BLaER1 (cell line): ENCODE data around the gene XPNPEP3.

Source experiments
- H3K27ac ChIP-seq: shearing (Covaris generic); formaldehyde crosslinking; 2 replicates; pipeline ENCODE4 v1.8.1; 2022
- H3K27me3 ChIP-seq: shearing (Covaris generic); formaldehyde crosslinking; 2 replicates; pipeline ENCODE4 v1.8.1; 2022
- H3K36me3 ChIP-seq: shearing (Covaris generic); formaldehyde crosslinking; 2 replicates; pipeline ENCODE4 v1.8.1; 2022
- H3K4me1 ChIP-seq: shearing (Covaris generic); formaldehyde crosslinking; 2 replicates; pipeline ENCODE4 v1.8.1; 2022
- H3K4me2 ChIP-seq: shearing (Covaris generic); formaldehyde crosslinking; 2 replicates; pipeline ENCODE4 v1.8.1; 2022
- H3K4me3 ChIP-seq: shearing (Covaris generic); formaldehyde crosslinking; 2 replicates; pipeline ENCODE4 v1.8.1; 2022
- H3K9ac ChIP-seq: shearing (Covaris generic); formaldehyde crosslinking; 2 replicates; pipeline ENCODE4 v1.8.1; 2022
- H3K9me3 ChIP-seq: shearing (Covaris generic); formaldehyde crosslinking; 2 replicates; pipeline ENCODE4 v1.8.1; 2022
- H4K20me1 ChIP-seq: shearing (Covaris generic); formaldehyde crosslinking; 2 replicates; pipeline ENCODE4 v1.8.1; 2022
- Cebpa-rat ChIP-seq: shearing (Covaris generic); IDR thresholded peaks from 2 replicates; pipeline ENCODE4 v1.8.1; 2022

The XPNPEP3 gene

DNA sequence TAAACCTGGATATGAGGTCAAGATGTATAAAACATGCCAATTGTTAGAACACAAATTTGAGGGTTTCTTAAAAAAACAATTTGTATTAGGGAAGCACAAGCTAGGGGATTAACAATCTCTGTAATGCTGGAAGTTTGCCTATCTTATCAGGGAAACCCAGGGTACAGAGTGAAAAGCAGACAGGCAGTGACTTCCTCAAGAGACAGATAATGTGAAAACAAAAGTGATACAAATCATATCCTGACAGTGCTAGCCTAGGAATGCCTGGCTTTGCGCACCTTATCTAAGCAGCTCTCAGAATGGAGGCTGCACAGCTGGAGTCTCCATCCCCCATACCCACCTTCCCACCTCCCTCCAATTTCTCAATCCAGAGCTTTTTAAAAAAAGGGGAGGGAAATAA, 71.7 kb downstream of the XPNPEP3 start:
- H3K9ac ChIP-seq, result no peak overlapping the region
- peaks cover 74% of the 10 kb centered on the region for H3K36me3 ChIP-seq
- H3K4me2 ChIP-seq, result no peak overlapping the region
- no peak for TF ChIP-seq Cebpa-rat
- H3K9me3 ChIP-seq, result no peaks in the 10 kb centered on the region
- no peaks in the 10 kb centered on the region for H4K20me1 ChIP-seq
- no peak overlapping the region for H3K27ac ChIP-seq
- no peaks in the 10 kb centered on the region for H3K27me3 ChIP-seq
- H3K4me1 ChIP-seq, result no peaks in the 10 kb centered on the region
- H3K4me3 ChIP-seq, result no peak overlapping the region

DNA sequence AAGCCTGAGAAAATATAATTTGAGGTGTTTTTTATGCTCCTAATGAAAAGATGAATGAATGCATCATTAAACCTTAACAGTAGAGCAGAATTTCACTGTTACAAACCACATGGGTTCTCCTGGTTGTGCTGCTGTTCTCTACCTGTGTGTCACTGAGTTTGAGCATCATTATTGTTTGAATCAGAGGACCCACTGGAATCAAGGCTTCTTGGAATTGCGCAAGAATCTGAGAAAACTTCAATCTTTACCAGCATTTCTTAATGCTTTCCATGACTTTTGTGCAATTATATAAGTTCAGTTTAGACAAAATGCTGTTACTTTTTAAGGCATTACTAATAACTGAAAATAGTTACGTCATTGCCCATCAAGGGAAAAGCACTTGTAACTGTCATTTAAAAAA, 75.4 kb downstream of the XPNPEP3 start:
- Histone ChIP-seq H4K20me1 (no peaks in the 10 kb centered on the region), H3K4me3 (no peak overlapping the region), H3K9me3 (no peaks in the 10 kb centered on the region), H3K4me1 (no peaks in the 10 kb centered on the region), H3K36me3 (peaks cover 48% of the 10 kb centered on the region), H3K27me3 (no peaks in the 10 kb centered on the region), H3K27ac (no peak overlapping the region), H3K4me2 (no peak overlapping the region), H3K9ac (no peak overlapping the region)
- TF ChIP-seq Cebpa-rat, result peak; percentile 77; the same call in 1 of the 2 replicates

DNA sequence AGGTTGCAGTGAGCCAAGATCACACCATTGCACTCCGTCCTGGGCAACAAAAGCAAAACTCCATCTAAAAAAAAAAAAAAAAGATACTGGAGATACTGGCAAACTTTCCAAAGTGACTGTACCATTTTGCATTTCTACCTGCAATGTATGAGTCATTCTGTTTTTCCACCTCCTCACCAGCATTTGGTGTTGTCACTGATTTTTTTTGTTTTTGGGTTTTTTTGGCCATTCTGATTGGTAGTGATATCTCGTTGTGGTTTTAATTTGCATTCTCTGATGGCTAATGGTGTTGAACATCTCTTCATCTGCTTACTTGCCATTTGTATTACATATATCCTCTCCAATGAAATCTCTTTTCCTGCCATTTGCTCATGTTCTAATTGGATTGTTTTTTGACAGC, 82.3 kb downstream of the XPNPEP3 start:
- Histone ChIP-seq H4K20me1 (no peaks in the 10 kb centered on the region), H3K9me3 (no peaks in the 10 kb centered on the region), H3K36me3 (0 out of 2 replicates have a peak, but pooled peaks cover 5% of the 10 kb centered on the region), H3K9ac (no peak overlapping the region), H3K27me3 (no peaks in the 10 kb centered on the region), H3K4me3 (no peak overlapping the region), H3K4me1 (peaks cover 7% of the 10 kb centered on the region; the same call in 1 of the 2 replicates), H3K4me2 (no peak overlapping the region), H3K27ac (no peak overlapping the region)
- TF ChIP-seq Cebpa-rat, result no peak

DNA sequence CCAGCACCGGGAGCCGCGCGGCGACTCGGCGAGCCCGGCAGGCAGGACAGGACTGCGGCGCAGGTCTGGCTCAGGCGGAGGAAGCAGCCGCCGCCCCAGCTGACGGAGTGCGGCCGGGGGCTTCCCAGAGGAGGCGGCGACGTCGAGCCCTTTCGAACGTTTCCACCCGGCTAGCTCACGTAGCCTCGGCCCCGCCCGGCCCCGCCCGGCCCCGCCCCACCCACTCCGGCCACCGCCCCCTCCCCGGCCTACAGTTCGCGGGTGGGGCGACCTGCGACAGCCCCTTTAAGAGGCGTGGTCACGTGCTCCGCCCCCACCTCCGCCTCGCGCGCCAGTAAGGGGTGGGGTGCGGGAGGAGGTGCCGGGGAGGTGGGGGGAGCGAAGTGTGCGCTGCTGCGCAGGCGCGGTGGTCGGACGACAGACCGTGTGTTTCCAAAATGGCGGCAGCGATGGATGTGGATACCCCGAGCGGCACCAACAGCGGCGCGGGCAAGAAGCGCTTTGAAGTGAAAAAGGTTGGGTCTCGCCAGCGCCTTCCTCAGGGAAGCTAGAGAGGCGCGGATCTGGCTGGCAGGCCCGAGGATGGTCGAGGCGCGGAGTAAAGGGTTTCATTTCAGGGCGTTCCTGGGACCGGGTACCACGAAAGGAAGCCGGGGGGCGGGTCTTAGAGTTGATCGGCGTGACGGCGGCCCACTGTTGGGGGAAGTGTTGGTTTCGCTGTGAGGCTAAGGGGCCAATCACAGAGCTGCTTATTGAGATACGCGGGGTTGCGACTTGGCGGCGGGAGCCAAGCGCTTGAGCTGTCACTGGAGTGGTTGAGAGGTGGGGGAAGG, 94.2 kb downstream of the XPNPEP3 start, which contains the start of gene RBX1:
TSS of gene RBX1 (plus strand) at position 417 of the 833 bp plus-strand sequence. CDS start at position 438, 21 bp downstream.
- peak within 1 kb of the TSS; percentile 88 for H3K27ac ChIP-seq
- peak within 1 kb of the TSS; percentile 80 for H3K4me3 ChIP-seq
- H3K4me2 ChIP-seq, result peak within 1 kb of the TSS; percentile 97
- H3K36me3 ChIP-seq, result peaks cover 32% of the 10 kb centered on the region
- no peaks in the 10 kb centered on the region; the same call in 1 of the 2 replicates for H4K20me1 ChIP-seq
- no peaks in the 10 kb centered on the region for H3K9me3 ChIP-seq
- peak within 1 kb of the TSS; percentile 90 for H3K9ac ChIP-seq
- peaks cover 34% of the 10 kb centered on the region for H3K4me1 ChIP-seq
- H3K27me3 ChIP-seq, result no peaks in the 10 kb centered on the region
- TF ChIP-seq Cebpa-rat, result no peak

DNA sequence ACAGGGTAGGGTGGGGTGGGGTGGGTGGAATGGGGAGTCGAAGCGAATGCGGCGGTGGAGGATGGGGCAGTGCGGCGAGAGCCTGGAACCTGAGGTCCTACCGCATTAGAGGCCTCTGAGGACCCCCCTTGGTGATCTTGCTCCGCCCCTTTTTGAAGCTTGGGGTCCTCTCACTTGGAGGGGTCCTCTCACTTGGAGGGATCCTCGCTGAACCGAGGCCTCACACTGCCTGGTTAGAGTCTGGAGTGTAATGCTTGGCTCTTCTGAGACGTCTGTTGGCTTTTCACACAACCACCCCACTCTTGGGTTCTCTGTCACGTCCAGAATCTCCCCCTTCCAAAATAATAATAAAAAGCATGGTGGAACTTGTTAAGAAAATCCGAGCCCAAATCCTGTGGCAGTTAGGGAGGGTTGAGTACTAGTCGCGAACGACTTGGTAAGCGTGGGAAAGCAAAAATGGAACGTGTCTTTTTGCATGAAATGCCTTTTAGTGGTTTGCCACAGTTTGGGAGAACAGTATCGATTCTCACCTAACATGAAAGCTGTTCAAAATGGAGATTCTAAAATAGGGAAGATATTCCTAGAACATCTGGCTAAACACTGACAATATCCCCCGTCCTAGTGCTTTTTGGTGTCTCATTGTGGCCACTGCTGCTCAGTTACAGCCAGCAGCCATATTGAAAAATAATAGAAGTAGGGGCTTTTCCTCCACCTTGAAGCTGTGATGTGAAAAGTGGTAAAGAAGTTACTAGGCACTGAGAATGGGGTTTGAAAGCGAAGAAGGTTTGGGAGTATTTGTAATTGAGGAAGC, 95.1 kb downstream of the XPNPEP3 start:
- TF ChIP-seq Cebpa-rat, result no peak
- peak overlapping the region; percentile 88 for H3K4me2 ChIP-seq
- no peaks in the 10 kb centered on the region for H3K9me3 ChIP-seq
- peaks cover 34% of the 10 kb centered on the region for H3K4me1 ChIP-seq
- no peaks in the 10 kb centered on the region; the same call in 1 of the 2 replicates for H4K20me1 ChIP-seq
- peak overlapping the region; percentile 77 for H3K4me3 ChIP-seq
- peak overlapping the region; percentile 87 for H3K9ac ChIP-seq
- peaks cover 40% of the 10 kb centered on the region for H3K36me3 ChIP-seq
- H3K27ac ChIP-seq, result peak overlapping the region; percentile 88
- H3K27me3 ChIP-seq, result no peaks in the 10 kb centered on the region

DNA sequence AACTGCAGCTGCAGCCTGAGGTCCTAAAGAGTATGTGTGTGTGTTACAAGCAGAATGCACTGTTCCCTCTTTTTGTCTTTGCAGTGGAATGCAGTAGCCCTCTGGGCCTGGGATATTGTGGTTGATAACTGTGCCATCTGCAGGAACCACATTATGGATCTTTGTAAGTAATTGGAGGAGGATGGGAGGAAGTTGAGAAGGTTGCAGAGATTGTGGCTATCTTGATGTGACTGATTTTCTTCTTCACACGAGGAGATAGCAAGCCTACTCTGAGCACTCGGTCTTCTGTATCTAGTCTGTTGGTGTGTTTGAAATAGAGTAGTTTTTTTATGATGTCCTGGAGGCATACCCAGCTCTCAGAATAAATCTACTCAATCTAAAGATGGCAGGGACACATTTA, 96.5 kb downstream of the XPNPEP3 start:
- Histone ChIP-seq H3K4me1 (peaks cover 34% of the 10 kb centered on the region), H3K27me3 (no peaks in the 10 kb centered on the region), H3K4me2 (peak overlapping the region; percentile 88), H3K4me3 (no peak overlapping the region), H3K9ac (no peak overlapping the region), H3K9me3 (no peaks in the 10 kb centered on the region), H3K36me3 (peaks cover 55% of the 10 kb centered on the region), H3K27ac (no peak overlapping the region), H4K20me1 (peaks cover 4% of the 10 kb centered on the region; the same call in 1 of the 2 replicates)
- TF ChIP-seq Cebpa-rat, result no peak

DNA sequence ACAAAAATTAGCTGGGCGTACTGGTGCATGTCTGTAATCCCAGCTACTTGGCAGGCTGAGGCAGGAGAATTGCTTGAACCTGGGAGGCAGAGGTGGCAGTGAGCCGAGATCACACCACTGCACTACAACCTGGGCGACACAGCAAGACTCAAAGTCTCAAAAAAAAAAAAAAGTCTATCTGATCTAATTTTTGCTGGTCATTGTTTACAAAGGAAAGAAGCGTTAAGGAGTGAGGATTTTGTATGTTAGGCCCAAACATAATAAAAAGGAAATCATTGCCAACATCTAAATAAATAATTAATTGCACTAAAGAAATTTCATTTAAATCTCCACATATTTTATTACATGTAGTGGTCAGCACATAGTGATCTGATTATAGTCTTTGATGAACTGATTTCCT, 97.2 kb downstream of the XPNPEP3 start:
- TF ChIP-seq Cebpa-rat, result no peak
- no peaks in the 10 kb centered on the region for H3K27me3 ChIP-seq
- H3K27ac ChIP-seq, result no peak overlapping the region
- peaks cover 35% of the 10 kb centered on the region for H3K4me1 ChIP-seq
- no peak overlapping the region for H3K4me3 ChIP-seq
- H4K20me1 ChIP-seq, result peaks cover 10% of the 10 kb centered on the region
- no peaks in the 10 kb centered on the region for H3K9me3 ChIP-seq
- H3K9ac ChIP-seq, result no peak overlapping the region
- peaks cover 61% of the 10 kb centered on the region for H3K36me3 ChIP-seq
- H3K4me2 ChIP-seq, result peak overlapping the region; percentile 88; the same call in 1 of the 2 replicates

DNA sequence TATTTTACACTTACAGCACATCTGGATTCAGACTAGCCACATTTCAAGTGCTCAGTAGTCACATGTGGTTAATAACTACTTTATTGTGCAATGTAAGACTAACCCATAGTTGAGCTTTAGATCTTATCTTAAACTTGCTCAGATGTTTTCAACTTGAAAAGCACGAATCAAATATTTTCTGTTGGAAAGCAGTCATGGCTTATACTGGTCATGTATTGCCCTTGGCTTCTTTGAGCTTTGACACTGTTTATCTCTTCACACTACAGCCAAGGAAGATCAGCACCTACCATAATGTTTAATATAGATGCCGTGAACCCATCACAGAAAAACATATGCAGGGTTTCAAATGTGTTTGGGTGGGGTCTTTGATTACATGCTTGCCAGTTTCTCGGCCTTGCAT, 98.6 kb downstream of the XPNPEP3 start:
- no peak overlapping the region for H3K4me2 ChIP-seq
- H3K27ac ChIP-seq, result no peak overlapping the region
- H3K27me3 ChIP-seq, result no peaks in the 10 kb centered on the region
- no peak overlapping the region for H3K9ac ChIP-seq
- H3K4me1 ChIP-seq, result peaks cover 35% of the 10 kb centered on the region
- TF ChIP-seq Cebpa-rat, result no peak
- H3K4me3 ChIP-seq, result no peak overlapping the region
- peaks cover 75% of the 10 kb centered on the region for H3K36me3 ChIP-seq
- H3K9me3 ChIP-seq, result no peaks in the 10 kb centered on the region
- H4K20me1 ChIP-seq, result peaks cover 25% of the 10 kb centered on the region

DNA sequence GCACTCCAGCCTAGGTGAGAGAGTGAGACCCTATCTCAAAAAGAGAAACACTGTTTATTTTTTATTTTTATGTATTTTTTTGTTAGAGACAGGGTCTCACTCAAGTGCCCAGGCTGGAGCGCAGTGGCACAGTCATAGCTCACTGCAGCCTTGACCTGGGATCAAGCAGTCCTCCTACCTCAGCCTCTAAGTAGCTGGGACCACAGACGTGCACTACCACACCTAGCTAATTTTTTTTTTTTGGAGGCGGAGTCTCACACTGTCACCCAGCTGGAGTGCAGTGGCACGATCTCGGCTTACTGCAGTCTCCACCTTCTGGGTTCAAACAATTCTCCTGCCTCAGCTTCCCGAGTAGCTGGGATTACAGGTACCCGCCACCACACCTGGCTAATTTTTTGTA, 100.7 kb downstream of the XPNPEP3 start:
- Histone ChIP-seq H3K9me3 (no peaks in the 10 kb centered on the region), H3K4me2 (no peak overlapping the region), H3K4me3 (no peak overlapping the region), H3K36me3 (peaks cover 94% of the 10 kb centered on the region), H4K20me1 (peaks cover 41% of the 10 kb centered on the region), H3K27ac (no peak overlapping the region), H3K9ac (no peak overlapping the region), H3K4me1 (peaks cover 28% of the 10 kb centered on the region), H3K27me3 (no peaks in the 10 kb centered on the region)
- no peak for TF ChIP-seq Cebpa-rat

DNA sequence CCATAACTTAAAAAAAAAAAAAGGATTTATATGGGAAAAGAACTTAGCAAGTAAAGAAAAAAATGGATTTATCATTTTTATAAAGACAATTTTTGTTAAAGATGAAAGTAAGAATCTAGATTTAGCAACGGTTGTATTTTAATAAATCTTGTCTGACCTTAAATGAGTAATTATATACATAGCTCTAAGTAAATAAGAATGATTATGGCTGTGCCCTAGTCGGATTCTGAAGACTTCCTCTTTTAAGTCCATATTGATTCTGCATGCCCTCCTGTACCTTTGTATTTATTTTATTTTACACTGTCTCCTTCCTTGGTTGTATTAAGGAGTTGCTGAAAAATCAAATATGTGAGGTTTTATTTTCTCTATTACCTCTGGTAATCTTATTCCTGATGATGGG, 101.4 kb downstream of the XPNPEP3 start:
- H3K4me2 ChIP-seq, result no peak overlapping the region
- peaks cover 41% of the 10 kb centered on the region for H4K20me1 ChIP-seq
- H3K4me1 ChIP-seq, result peaks cover 21% of the 10 kb centered on the region
- H3K36me3 ChIP-seq, result peaks cover 98% of the 10 kb centered on the region
- H3K9me3 ChIP-seq, result no peaks in the 10 kb centered on the region
- no peak overlapping the region for H3K27ac ChIP-seq
- TF ChIP-seq Cebpa-rat, result no peak
- no peaks in the 10 kb centered on the region for H3K27me3 ChIP-seq
- H3K9ac ChIP-seq, result no peak overlapping the region
- H3K4me3 ChIP-seq, result no peak overlapping the region
